Measurements from ENCODE around the gene PAX6.

PAX6 gene

GRCh38 chr11:31820438-31820818 lies 9.3 kb upstream of the PAX6 start:
- Histone ChIP-seq H3K4me1 (no peaks in the 10 kb centered on the region), H3K9me3 (no peaks in the 10 kb centered on the region), H3K27me3 (peaks cover 99% of the 10 kb centered on the region), H3K36me3 (no peaks in the 10 kb centered on the region), H3K4me3 (ENCODE audit: low read depth, low read length) (no peak overlapping the region)
- DNase-seq: no peak
- TF ChIP-seq, protein P1, sequence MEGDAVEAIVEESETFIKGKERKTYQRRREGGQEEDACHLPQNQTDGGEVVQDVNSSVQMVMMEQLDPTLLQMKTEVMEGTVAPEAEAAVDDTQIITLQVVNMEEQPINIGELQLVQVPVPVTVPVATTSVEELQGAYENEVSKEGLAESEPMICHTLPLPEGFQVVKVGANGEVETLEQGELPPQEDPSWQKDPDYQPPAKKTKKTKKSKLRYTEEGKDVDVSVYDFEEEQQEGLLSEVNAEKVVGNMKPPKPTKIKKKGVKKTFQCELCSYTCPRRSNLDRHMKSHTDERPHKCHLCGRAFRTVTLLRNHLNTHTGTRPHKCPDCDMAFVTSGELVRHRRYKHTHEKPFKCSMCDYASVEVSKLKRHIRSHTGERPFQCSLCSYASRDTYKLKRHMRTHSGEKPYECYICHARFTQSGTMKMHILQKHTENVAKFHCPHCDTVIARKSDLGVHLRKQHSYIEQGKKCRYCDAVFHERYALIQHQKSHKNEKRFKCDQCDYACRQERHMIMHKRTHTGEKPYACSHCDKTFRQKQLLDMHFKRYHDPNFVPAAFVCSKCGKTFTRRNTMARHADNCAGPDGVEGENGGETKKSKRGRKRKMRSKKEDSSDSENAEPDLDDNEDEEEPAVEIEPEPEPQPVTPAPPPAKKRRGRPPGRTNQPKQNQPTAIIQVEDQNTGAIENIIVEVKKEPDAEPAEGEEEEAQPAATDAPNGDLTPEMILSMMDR (IDR thresholded peaks at IDR 0.05; ENCODE audit: low read depth, low read length): no peak

DNA sequence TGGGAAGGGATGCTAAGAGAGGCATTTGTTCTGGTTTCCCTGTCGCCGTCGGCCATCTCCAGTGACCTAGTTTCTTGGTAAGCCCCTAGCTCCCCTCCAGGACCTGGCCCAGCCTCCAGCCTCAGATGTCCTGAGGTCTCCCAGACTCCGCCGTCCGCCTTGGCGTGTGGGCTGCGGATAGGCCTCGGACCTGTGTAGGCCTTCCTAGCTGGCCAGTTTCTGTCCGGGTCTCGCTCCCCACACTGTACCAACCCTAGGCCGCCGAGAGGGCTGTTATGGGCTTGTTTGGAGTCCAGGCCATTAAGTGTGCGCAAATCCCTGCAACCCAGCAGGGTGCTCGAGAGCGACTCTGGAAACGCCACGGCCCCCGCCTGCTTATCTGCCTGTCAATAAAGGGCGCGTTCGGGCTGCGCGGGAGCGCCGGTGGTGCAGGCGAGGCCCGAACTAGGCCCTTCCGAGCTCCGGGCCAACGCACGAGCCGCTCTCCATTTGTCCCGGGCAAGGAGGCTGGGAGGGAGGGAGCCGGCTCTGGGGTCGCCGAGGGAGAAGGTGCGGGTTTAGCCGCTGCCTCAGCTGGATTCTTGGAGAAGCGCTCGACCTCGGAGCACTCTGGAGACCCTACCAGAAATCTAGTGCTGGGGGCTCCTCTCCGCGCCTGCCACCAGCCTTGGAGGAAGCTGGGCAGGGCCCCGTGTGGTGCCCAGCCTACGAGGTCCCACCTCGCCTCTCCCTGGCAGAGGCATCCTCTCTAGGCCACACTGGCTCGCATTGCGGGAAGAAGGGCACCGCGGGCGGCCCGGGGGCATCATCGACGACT lies 8.7 kb upstream of the PAX6 start:
- TF ChIP-seq, protein P1 (IDR thresholded peaks at IDR 0.05; ENCODE audit: low read depth, low read length): no peak
- Histone ChIP-seq H3K36me3 (no peaks in the 10 kb centered on the region), H3K4me3 (ENCODE audit: low read depth, low read length) (no peak overlapping the region), H3K4me1 (no peaks in the 10 kb centered on the region), H3K9me3 (no peaks in the 10 kb centered on the region), H3K27me3 (peaks cover 99% of the 10 kb centered on the region)
- no peak for DNase-seq

DNA sequence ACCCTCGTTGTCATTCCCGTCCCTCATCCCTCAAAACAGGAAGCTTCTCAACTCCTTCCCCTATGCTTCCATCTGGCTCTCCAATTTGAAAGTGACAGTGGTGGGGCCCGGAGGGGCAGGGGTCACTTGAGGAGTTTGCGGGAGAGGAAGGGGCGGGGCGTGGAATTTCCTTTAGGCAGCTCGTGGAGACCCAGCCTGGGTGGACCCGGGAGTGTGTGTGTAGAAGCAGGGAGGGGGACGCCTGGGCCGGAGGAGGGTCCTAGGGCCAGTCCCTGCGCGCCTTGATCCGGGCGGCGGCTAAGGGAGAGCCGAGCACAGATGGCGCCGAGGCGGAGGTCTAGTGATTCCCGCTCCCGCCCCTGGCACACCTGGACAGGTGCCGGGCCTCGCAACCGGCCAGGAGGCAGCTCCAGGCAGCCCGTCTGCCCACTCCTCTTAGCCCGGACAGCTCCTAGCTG lies 7.8 kb upstream of the PAX6 start:
- DNase-seq: no peak
- Histone ChIP-seq H3K27me3 (peaks cover 99% of the 10 kb centered on the region), H3K4me1 (no peaks in the 10 kb centered on the region)

GRCh38 chr11:31818425-31818755 lies 7.3 kb upstream of the PAX6 start:
- TF ChIP-seq, protein P1 (IDR thresholded peaks at IDR 0.05; ENCODE audit: low read depth, low read length): no peak
- H3K36me3 ChIP-seq: no peaks in the 10 kb centered on the region
- no peak overlapping the region for H3K4me3 ChIP-seq (ENCODE audit: low read depth, low read length)
- DNase-seq: no peak
- H3K9me3 ChIP-seq: no peaks in the 10 kb centered on the region
- peaks cover 99% of the 10 kb centered on the region for H3K27me3 ChIP-seq
- no peaks in the 10 kb centered on the region for H3K4me1 ChIP-seq

More for the DNA sequence above, 7.8 kb upstream of the PAX6 start:
- no peaks in the 10 kb centered on the region for H3K36me3 ChIP-seq
- TF ChIP-seq, protein P1 (IDR thresholded peaks at IDR 0.05; ENCODE audit: low read depth, low read length): no peak
- no peak overlapping the region for H3K4me3 ChIP-seq (ENCODE audit: low read depth, low read length)
- no peaks in the 10 kb centered on the region for H3K9me3 ChIP-seq

DNA sequence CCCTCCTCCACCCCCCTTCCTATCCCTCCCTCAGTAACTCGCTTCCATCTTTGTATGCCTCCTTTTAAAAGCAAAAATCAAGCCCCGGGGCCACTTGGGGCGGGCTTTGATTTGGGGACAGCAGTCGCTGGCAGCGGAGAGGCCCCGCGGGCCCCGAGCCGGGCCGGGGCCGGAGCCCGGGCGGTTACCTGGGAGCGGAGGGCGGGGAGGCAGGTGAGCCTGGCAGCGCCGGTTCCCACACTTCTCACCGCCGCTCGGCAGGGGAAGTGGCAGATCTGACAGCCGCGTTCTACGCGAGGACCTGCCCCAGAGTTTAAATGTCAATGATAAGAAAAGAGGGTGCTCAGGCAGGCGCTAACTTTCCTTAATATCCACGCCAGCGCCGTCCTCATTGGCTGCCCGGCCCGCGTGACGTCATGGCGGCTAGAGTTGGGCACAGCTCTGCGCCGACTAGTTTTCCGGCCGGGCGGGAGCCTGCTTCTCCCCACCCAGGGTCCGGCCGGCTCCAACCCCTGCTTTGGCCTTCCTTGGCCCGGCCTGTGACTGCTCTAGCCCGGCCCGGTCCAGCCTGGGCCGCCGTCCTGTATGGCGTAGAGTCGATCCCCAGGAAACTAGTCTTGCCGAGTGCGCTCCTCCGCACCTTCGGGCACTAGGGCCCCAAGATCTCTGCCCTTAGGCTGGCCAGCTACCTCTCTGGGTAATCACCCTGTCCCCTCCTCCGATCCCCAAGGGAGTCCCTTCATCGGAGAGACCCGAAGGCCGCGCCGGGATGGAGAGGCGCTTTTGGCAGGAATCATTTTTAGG lies 6.7 kb upstream of the PAX6 start:
- H3K27me3 ChIP-seq: peaks cover 99% of the 10 kb centered on the region
- H3K9me3 ChIP-seq: no peaks in the 10 kb centered on the region
- no peaks in the 10 kb centered on the region for H3K4me1 ChIP-seq
- DNase-seq: no peak
- TF ChIP-seq, protein P1 (IDR thresholded peaks at IDR 0.05; ENCODE audit: low read depth, low read length): no peak
- H3K36me3 ChIP-seq: no peaks in the 10 kb centered on the region
- H3K4me3 ChIP-seq (ENCODE audit: low read depth, low read length): no peak overlapping the region
